ENCODE measurements around the gene PRR20G.

The PRR20G gene

GRCh38 chr3:127291114-127291513, 3.3 kb upstream of the PRR20G start:
- CTCF ChIA-PET, result interaction anchor here (0.7 kb wide), 1 partner anchor 9 kb away, joined by 3 read pairs; no protein-coding TSS in a partner anchor
- POLR2A ChIA-PET, result no interaction called here
- no peak for DNase-seq (ENCODE audit: extremely low spot score)
- TF ChIP-seq CTCF (IDR thresholded peaks at IDR 0.05; ENCODE audit: control extremely low read depth, extremely low read depth, low read depth, missing control alignments), result no peak

GRCh38 chr3:127289706-127290575, 2.1 kb upstream of the PRR20G start:
- DNase-seq (ENCODE audit: extremely low spot score), result no peak
- no peak for TF ChIP-seq CTCF (IDR thresholded peaks at IDR 0.05; ENCODE audit: control extremely low read depth, extremely low read depth, low read depth, missing control alignments)
- ChIA-PET POLR2A (no interaction called here), CTCF (no interaction called here)

GRCh38 chr3:127288921-127289705, 1.3 kb upstream of the PRR20G start:
- TF ChIP-seq CTCF (IDR thresholded peaks at IDR 0.05; ENCODE audit: control extremely low read depth, extremely low read depth, low read depth, missing control alignments), result no peak
- ChIA-PET POLR2A (no interaction called here), CTCF (interaction anchor here (1.2 kb wide), 1 partner anchor 22 kb away, joined by 3 read pairs; no protein-coding TSS in a partner anchor)
- no peak for DNase-seq (ENCODE audit: extremely low spot score)

GRCh38 chr3:127288343-127288742, 497 bp upstream of the PRR20G start:
- no peak for DNase-seq (ENCODE audit: extremely low spot score)
- TF ChIP-seq CTCF (IDR thresholded peaks at IDR 0.05; ENCODE audit: control extremely low read depth, extremely low read depth, low read depth, missing control alignments), result no peak

GRCh38 chr3:127286571-127287140, 1.2 kb downstream of the PRR20G start:
- no peak for TF ChIP-seq CTCF (IDR thresholded peaks at IDR 0.05; ENCODE audit: control extremely low read depth, extremely low read depth, low read depth, missing control alignments)
- DNase-seq (ENCODE audit: extremely low spot score), result no peak
- POLR2A ChIA-PET, result no interaction called here
- CTCF ChIA-PET, result no interaction called here

More at GRCh38 chr3:127288343-127288742, 497 bp upstream of the PRR20G start:
- CTCF ChIA-PET, result interaction anchor here (1.2 kb wide), 1 partner anchor 22 kb away, joined by 3 read pairs; no protein-coding TSS in a partner anchor
- POLR2A ChIA-PET, result no interaction called here

- no peak for DNase-seq (ENCODE audit: extremely low spot score)
- TF ChIP-seq CTCF (IDR thresholded peaks at IDR 0.05; ENCODE audit: control extremely low read depth, extremely low read depth, low read depth, missing control alignments), result no peak
- ChIA-PET POLR2A (no interaction called here), CTCF (interaction anchor here (0.9 to 1.5 kb wide), 2 partner anchors 44 to 58 kb away, joined by 3 to 4 read pairs; no protein-coding TSS in a partner anchor)
Measured at GRCh38 chr3:127284258-127284657, 3.6 kb downstream of the PRR20G start.

Measured in GM10248 (cell line).